HepG2 (cell line): ENCODE results near the gene C1orf116. TPM values are rescaled to one million over a fixed set of nuclear protein-coding genes. Genes with fewer than 3 reads are reported as not detected.

Experiments used
- HNRNPK ChIP-seq: fragments of 200-400 bp; formaldehyde crosslinking; IDR thresholded peaks from 2 replicates; pipeline ENCODE4 v1.6.1; 2018; ENCODE audit warnings: low read length, low read depth, moderate library complexity, mild to moderate bottlenecking; ENCODE audit not compliant: poor library complexity, severe bottlenecking
- HNRNPLL ChIP-seq: fragments of 200-400 bp; formaldehyde crosslinking; IDR thresholded peaks from 2 replicates; pipeline ENCODE4 v1.6.1; 2017; ENCODE audit warnings: mild to moderate bottlenecking, low read depth, low read length; ENCODE audit not compliant: poor library complexity, severe bottlenecking
- KDM2A ChIP-seq: sonication (generic); formaldehyde crosslinking; IDR thresholded peaks from 2 replicates; pipeline ENCODE4 v1.4.0; 2020; ENCODE audit warnings: low read depth, missing genetic modification reagents, borderline replicate concordance
- MEF2D ChIP-seq: sonication (generic); formaldehyde crosslinking; IDR thresholded peaks from 2 replicates; pipeline ENCODE4 v1.5.1; 2020; ENCODE audit warnings: mild to moderate bottlenecking, missing genetic modification reagents
- NFE2 ChIP-seq: sonication (generic); formaldehyde crosslinking; IDR thresholded peaks from 2 replicates; pipeline ENCODE4 v1.4.0; 2020; ENCODE audit warnings: missing genetic modification reagents
- YEATS4 ChIP-seq: sonication (generic); formaldehyde crosslinking; IDR thresholded peaks from 2 replicates; pipeline ENCODE4 v1.4.0; 2020; ENCODE audit warnings: missing genetic modification reagents, borderline replicate concordance
- ZNF230 ChIP-seq: sonication (generic); formaldehyde crosslinking; IDR thresholded peaks from 2 replicates; pipeline ENCODE4 v1.4.0; 2020; ENCODE audit warnings: mild to moderate bottlenecking, missing genetic modification reagents
- polyA plus RNA-seq, 8 experiments: library from polyadenylated mRNA; depleted of rRNA in 3 of 8; stranded (reverse) in 7 of 8; unstranded in 1 of 8; fragments of >200 nt; fragmentation: Illumina TruSeq in 4 of 8; extraction: Trizol in 4 of 8; gene quantifications; 2 replicates each; pipeline versions ENCODE4 v1.2.1 to v1.2.3, GENCODE V29; 2011 to 2016; ENCODE audit warnings: low read depth in 4 of 8, missing spikeins in 1 of 8, mixed read lengths in 1 of 8; ENCODE audit not compliant: insufficient read depth in 1 of 8
- total RNA-seq, 5 experiments: library from RNA; depleted of rRNA; stranded (reverse); fragments of >200 nt; fragmentation: Illumina TruSeq; extraction: Trizol; gene quantifications; 2 replicates each; pipeline ENCODE4 v1.2.3, GENCODE V29; 2016; ENCODE audit warnings: low read depth in 1 of 5
- TF ChIP-seq, protein P1 (sequence below), 2 experiments: fragments of 450-650 bp in 1 of 2; sonication (generic) in 1 of 2; formaldehyde crosslinking in 1 of 2; IDR thresholded peaks; 2 replicates each; pipeline versions ENCODE4 v1.6.1 to v1.8.0; 2016 to 2022; ENCODE audit warnings: antibody characterized with exemption in 1 of 2, mild to moderate bottlenecking in 1 of 2, missing genetic modification reagents in 1 of 2
- TF ChIP-seq, protein P2 (sequence below): sonication (generic); formaldehyde crosslinking; IDR thresholded peaks from 2 replicates; pipeline ENCODE4 v1.9.0; 2021; ENCODE audit warnings: mild to moderate bottlenecking, missing genetic modification reagents
- TF ChIP-seq, protein P3 (sequence below): sonication (generic); formaldehyde crosslinking; IDR thresholded peaks from 2 replicates; pipeline ENCODE4 v1.5.1; 2020; ENCODE audit warnings: missing genetic modification reagents, mild to moderate bottlenecking, borderline replicate concordance

C1orf116 gene
- total and polyA plus RNA-seq, 2 of the 13 experiments (the other 11 are each of a cell fraction or from before 2014, with no cell fraction given): 0.51 to 0.95 TPM

DNA sequence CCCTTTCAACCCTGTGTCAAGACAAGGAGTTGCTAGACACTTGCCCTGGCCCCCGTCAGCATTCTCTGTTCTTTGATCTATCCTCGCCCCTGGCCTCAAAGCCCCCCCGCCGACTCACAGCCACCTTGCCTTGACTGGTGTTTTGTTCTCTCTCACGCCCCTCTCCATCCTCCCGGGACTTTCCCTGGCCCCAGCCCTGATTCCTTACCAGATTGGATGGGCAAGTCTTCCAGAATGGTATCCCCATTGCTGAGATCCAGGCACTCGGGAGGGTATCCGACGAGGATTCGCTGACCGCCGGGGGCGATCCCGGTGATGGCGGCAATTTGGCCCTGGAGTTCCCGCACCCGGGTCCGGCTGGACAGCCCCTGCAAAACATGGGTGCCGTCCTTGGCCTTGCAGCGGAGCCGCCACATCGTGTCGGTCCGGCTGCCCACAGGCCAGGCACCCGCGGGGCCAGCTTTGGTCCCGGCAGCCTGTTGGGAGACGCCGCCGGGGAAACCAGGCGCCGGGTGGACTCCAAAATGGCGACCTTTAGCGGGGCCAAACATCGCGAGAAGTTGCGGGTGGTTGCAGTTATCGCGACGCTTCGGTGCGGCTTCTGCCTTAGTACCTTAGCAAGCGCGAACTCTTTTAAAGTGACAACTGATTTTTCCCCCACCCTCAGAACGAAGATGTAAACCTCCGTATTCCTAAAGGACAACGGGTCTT, 18.1 kb upstream of the C1orf116 start (continued):
- TF ChIP-seq, protein P1, sequence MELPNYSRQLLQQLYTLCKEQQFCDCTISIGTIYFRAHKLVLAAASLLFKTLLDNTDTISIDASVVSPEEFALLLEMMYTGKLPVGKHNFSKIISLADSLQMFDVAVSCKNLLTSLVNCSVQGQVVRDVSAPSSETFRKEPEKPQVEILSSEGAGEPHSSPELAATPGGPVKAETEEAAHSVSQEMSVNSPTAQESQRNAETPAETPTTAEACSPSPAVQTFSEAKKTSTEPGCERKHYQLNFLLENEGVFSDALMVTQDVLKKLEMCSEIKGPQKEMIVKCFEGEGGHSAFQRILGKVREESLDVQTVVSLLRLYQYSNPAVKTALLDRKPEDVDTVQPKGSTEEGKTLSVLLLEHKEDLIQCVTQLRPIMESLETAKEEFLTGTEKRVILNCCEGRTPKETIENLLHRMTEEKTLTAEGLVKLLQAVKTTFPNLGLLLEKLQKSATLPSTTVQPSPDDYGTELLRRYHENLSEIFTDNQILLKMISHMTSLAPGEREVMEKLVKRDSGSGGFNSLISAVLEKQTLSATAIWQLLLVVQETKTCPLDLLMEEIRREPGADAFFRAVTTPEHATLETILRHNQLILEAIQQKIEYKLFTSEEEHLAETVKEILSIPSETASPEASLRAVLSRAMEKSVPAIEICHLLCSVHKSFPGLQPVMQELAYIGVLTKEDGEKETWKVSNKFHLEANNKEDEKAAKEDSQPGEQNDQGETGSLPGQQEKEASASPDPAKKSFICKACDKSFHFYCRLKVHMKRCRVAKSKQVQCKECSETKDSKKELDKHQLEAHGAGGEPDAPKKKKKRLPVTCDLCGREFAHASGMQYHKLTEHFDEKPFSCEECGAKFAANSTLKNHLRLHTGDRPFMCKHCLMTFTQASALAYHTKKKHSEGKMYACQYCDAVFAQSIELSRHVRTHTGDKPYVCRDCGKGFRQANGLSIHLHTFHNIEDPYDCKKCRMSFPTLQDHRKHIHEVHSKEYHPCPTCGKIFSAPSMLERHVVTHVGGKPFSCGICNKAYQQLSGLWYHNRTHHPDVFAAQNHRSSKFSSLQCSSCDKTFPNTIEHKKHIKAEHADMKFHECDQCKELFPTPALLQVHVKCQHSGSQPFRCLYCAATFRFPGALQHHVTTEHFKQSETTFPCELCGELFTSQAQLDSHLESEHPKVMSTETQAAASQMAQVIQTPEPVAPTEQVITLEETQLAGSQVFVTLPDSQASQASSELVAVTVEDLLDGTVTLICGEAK (IDR thresholded peaks at IDR 0.05): no peak
- TF ChIP-seq, protein P1 (CRISPR knock-in tag; IDR thresholded peaks at IDR 0.05): peak; percentile 82
- TF ChIP-seq KDM2A (CRISPR knock-in tag) (peak; percentile 79; the same call in 1 of the 2 replicates), HNRNPK (no peak), YEATS4 (0 out of 2 replicates have a peak, but pooled peaks have one; percentile 36), NFE2 (CRISPR knock-in tag) (no peak), HNRNPLL (peak; percentile 44), MEF2D (CRISPR knock-in tag) (no peak), ZNF230 (no peak; the same call in 1 of the 2 replicates)
- TF ChIP-seq, protein P2, sequence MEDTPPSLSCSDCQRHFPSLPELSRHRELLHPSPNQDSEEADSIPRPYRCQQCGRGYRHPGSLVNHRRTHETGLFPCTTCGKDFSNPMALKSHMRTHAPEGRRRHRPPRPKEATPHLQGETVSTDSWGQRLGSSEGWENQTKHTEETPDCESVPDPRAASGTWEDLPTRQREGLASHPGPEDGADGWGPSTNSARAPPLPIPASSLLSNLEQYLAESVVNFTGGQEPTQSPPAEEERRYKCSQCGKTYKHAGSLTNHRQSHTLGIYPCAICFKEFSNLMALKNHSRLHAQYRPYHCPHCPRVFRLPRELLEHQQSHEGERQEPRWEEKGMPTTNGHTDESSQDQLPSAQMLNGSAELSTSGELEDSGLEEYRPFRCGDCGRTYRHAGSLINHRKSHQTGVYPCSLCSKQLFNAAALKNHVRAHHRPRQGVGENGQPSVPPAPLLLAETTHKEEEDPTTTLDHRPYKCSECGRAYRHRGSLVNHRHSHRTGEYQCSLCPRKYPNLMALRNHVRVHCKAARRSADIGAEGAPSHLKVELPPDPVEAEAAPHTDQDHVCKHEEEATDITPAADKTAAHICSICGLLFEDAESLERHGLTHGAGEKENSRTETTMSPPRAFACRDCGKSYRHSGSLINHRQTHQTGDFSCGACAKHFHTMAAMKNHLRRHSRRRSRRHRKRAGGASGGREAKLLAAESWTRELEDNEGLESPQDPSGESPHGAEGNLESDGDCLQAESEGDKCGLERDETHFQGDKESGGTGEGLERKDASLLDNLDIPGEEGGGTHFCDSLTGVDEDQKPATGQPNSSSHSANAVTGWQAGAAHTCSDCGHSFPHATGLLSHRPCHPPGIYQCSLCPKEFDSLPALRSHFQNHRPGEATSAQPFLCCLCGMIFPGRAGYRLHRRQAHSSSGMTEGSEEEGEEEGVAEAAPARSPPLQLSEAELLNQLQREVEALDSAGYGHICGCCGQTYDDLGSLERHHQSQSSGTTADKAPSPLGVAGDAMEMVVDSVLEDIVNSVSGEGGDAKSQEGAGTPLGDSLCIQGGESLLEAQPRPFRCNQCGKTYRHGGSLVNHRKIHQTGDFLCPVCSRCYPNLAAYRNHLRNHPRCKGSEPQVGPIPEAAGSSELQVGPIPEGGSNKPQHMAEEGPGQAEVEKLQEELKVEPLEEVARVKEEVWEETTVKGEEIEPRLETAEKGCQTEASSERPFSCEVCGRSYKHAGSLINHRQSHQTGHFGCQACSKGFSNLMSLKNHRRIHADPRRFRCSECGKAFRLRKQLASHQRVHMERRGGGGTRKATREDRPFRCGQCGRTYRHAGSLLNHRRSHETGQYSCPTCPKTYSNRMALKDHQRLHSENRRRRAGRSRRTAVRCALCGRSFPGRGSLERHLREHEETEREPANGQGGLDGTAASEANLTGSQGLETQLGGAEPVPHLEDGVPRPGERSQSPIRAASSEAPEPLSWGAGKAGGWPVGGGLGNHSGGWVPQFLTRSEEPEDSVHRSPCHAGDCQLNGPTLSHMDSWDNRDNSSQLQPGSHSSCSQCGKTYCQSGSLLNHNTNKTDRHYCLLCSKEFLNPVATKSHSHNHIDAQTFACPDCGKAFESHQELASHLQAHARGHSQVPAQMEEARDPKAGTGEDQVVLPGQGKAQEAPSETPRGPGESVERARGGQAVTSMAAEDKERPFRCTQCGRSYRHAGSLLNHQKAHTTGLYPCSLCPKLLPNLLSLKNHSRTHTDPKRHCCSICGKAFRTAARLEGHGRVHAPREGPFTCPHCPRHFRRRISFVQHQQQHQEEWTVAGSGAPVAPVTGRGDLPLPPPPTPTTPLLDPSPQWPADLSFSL (CRISPR knock-in tag): no peak
- TF ChIP-seq, protein P3, sequence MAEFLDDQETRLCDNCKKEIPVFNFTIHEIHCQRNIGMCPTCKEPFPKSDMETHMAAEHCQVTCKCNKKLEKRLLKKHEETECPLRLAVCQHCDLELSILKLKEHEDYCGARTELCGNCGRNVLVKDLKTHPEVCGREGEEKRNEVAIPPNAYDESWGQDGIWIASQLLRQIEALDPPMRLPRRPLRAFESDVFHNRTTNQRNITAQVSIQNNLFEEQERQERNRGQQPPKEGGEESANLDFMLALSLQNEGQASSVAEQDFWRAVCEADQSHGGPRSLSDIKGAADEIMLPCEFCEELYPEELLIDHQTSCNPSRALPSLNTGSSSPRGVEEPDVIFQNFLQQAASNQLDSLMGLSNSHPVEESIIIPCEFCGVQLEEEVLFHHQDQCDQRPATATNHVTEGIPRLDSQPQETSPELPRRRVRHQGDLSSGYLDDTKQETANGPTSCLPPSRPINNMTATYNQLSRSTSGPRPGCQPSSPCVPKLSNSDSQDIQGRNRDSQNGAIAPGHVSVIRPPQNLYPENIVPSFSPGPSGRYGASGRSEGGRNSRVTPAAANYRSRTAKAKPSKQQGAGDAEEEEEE: no peak
